ENCODE measurements around the gene RAPGEF1.

DNA sequence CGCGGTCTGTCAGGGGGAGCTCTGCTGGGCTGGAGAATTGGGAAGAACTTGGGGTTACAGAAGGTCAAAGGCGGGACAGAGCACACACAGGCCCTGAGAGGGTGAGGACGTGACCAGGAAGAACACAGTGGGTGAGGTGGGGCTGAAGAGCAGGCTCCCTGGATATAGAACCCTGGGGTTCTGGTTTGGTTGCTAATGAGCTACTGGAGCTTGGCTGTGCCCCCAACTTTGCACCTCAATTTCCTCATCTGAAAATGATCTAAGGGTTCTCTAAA, 110.7 kb downstream of the RAPGEF1 start:
- TF ChIP-seq POLR2A (IDR thresholded peaks at IDR 0.05; ENCODE audit: low read depth, low read length), result no peak
- TF ChIP-seq POLR2AphosphoS5 (IDR thresholded peaks at IDR 0.05; ENCODE audit: low read depth, low read length), result no peak
- TF ChIP-seq TAF1 (IDR thresholded peaks at IDR 0.05; ENCODE audit: low read depth, low read length), result no peak
- TF ChIP-seq SPI1 (IDR thresholded peaks at IDR 0.05; ENCODE audit: low read depth, low read length), result no peak
- TF ChIP-seq POU2F2 (IDR thresholded peaks at IDR 0.05; ENCODE audit: low read depth, low read length), result no peak
- TF ChIP-seq PAX5 (IDR thresholded peaks at IDR 0.05; ENCODE audit: insufficient read depth, low read length, severe bottlenecking), result no peak
